Common myeloid progenitor, CD34-positive (primary cell): ENCODE measurements around the gene PIK3CB.

Source experiments
- CTCF ChIA-PET: fragments of 350-600 bp; sonication (Branson Sonifier 250); formaldehyde crosslinking; loops from one replicate; lab custom pipeline; 2021; ENCODE audit warnings: antibody characterized with exemption; lab: Charles Lee
- POLR2A ChIA-PET: fragments of 350-600 bp; sonication (Branson Sonifier 250); formaldehyde crosslinking; loops from one replicate; lab custom pipeline; 2021; ENCODE audit warnings: antibody characterized with exemption; lab: Charles Lee
- DNase-seq, 3 donors: peaks; one replicate each; pipeline versions ENCODE4 v3.0.0 to v3.0.0-alpha.2; 2013
- H3K27ac ChIP-seq, 2 experiments: 1 replicate in 1 of 2; 2 replicates in 1 of 2; pipeline ENCODE4 v1.7.0; 2013; ENCODE audit warnings: inconsistent platforms in 2 of 2, low read length in 2 of 2, mild to moderate bottlenecking in 2 of 2, low read depth in 1 of 2, moderate library complexity in 1 of 2; ENCODE audit not compliant: severe bottlenecking in 2 of 2, insufficient read depth in 1 of 2, poor library complexity in 1 of 2
- H3K27me3 ChIP-seq, 5 experiments: replicated peaks in 2 of 5; 1 replicate in 3 of 5; 2 replicates in 2 of 5; pipeline versions ENCODE4 v1.6.1 to v1.7.0; 2013; ENCODE audit warnings: low read length in 4 of 5, mild to moderate bottlenecking in 2 of 5, moderate library complexity in 2 of 5, inconsistent platforms in 1 of 5; ENCODE audit not compliant: insufficient read depth in 5 of 5, control insufficient read depth in 4 of 5
- H3K36me3 ChIP-seq, 4 experiments: 1 replicate in 2 of 4; 2 replicates in 2 of 4; pipeline versions ENCODE4 v1.6.1 to v1.7.0; 2013; ENCODE audit warnings: low read length in 3 of 4, control low read depth in 1 of 4, mild to moderate bottlenecking in 1 of 4; ENCODE audit not compliant: control insufficient read depth in 4 of 4, insufficient read depth in 4 of 4
- H3K4me1 ChIP-seq, 4 experiments: 1 replicate in 3 of 4; 2 replicates in 1 of 4; pipeline versions ENCODE4 v1.6.1 to v1.7.1; 2013; ENCODE audit warnings: low read length in 3 of 4, mild to moderate bottlenecking in 3 of 4, control low read depth in 1 of 4, inconsistent platforms in 1 of 4, moderate library complexity in 1 of 4; ENCODE audit not compliant: control insufficient read depth in 4 of 4, insufficient read depth in 4 of 4; ENCODE audit errors: control extremely low read depth in 1 of 4
- H3K4me3 ChIP-seq, 7 experiments: 1 replicate in 4 of 7; 2 replicates in 3 of 7; pipeline versions ENCODE4 v1.5.1 to v1.7.0; 2013; ENCODE audit warnings: mild to moderate bottlenecking in 7 of 7, low read length in 6 of 7, moderate library complexity in 6 of 7, inconsistent platforms in 2 of 7, low read depth in 2 of 7, control low read depth in 1 of 7; ENCODE audit not compliant: insufficient read depth in 4 of 7, control insufficient read depth in 1 of 7; ENCODE audit errors: extremely low read depth in 1 of 7
- H3K9me3 ChIP-seq, 5 experiments: 1 replicate in 4 of 5; 2 replicates in 1 of 5; pipeline versions ENCODE4 v1.6.1 to v1.7.1; 2013; ENCODE audit warnings: low read length in 4 of 5, mild to moderate bottlenecking in 2 of 5, inconsistent platforms in 1 of 5, low read depth in 1 of 5, moderate library complexity in 1 of 5; ENCODE audit not compliant: control insufficient read depth in 4 of 5, insufficient read depth in 2 of 5; ENCODE audit errors: control extremely low read depth in 1 of 5
- WGBS: methylation state at CpG from one replicate; pipeline ENCODE4 v1.1.5; 2013; ENCODE audit not compliant: insufficient coverage; 5-methylcytosine and 5-hydroxymethylcytosine counted together

The PIK3CB gene

GRCh38 chr3:138694287-138695007 lies 140.3 kb downstream of the PIK3CB start:
- H3K4me3 ChIP-seq: no peak overlapping the region
- H3K27ac ChIP-seq: no peak overlapping the region
- H3K27me3 ChIP-seq: no peaks in the 10 kb centered on the region
- WGBS: 79% methylated on average over 7 of the region's 8 CpGs
- CTCF ChIA-PET: interaction anchor here (1.0 to 13.7 kb wide), 9 partner anchors 15 to 286 kb away, joined by 3 to 159 read pairs (median 5); partner anchors contain the start of gene CEP70
- no peaks in the 10 kb centered on the region for H3K9me3 ChIP-seq
- peak in 2 of 3 donors; percentile 53 for DNase-seq
- peaks cover 7 to 16% (median 11%) of the 10 kb centered on the region in 4 experiments for H3K36me3 ChIP-seq
- POLR2A ChIA-PET: interaction anchor here (1.7 kb wide), 1 partner anchor 221 kb away, joined by 5 read pairs; no protein-coding TSS in a partner anchor
- H3K4me1 ChIP-seq: peaks cover 0 to 7% (median 1%) of the 10 kb centered on the region in 4 experiments

DNA sequence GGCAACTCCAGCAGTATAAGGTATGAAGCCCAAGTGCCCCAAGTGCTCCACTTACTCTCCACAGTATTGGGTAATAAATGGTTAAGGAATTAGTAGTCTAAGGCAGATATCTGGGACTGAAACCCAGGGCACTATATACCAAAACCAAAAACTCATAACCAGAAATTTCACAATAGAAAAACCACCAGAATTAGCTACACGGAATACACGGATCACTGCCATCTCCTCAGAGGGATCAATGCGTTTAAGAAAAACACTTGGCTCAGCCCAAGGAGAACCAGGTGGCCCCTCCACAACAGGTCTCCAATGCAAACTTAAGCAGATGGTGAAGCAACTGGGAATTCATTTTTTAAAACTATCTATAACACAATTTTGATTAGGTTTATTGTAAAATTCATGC lies 142.6 kb downstream of the PIK3CB start:
- POLR2A ChIA-PET: interaction anchor here (0.6 kb wide), 1 partner anchor 25 kb away, joined by 4 read pairs; no protein-coding TSS in a partner anchor
- no peak overlapping the region for H3K4me3 ChIP-seq
- no peaks in the 10 kb centered on the region for H3K9me3 ChIP-seq
- H3K36me3 ChIP-seq: peaks cover 5 to 15% (median 7%) of the 10 kb centered on the region in 4 experiments
- no peaks in the 10 kb centered on the region for H3K27me3 ChIP-seq
- WGBS: no CpG with 5 or more reads among the region's 3 CpGs
- no peak overlapping the region for H3K27ac ChIP-seq
- CTCF ChIA-PET: interaction anchor here (1.3 to 7.2 kb wide), 4 partner anchors 98 to 233 kb away, joined by 4 to 51 read pairs (median 18); partner anchors contain the start of gene CEP70
- DNase-seq: no peak
- peaks cover 3 to 27% (median 11%) of the 10 kb centered on the region in 4 experiments for H3K4me1 ChIP-seq

- DNase-seq: no peak
- WGBS: no CpG with 5 or more reads among the region's 1 CpG
- peaks cover 2 to 15% (median 6%) of the 10 kb centered on the region in 4 experiments for H3K36me3 ChIP-seq
- no peak overlapping the region for H3K27ac ChIP-seq
- H3K27me3 ChIP-seq: no peaks in the 10 kb centered on the region
- no peaks in the 10 kb centered on the region for H3K9me3 ChIP-seq
- peaks cover 5 to 33% (median 17%) of the 10 kb centered on the region in 4 experiments for H3K4me1 ChIP-seq
- POLR2A ChIA-PET: no interaction called here
- no peak overlapping the region for H3K4me3 ChIP-seq
- CTCF ChIA-PET: interaction anchor here (1.0 to 7.2 kb wide), 4 partner anchors 40 to 234 kb away, joined by 3 to 51 read pairs (median 18); partner anchors contain the start of gene CEP70
Measured at GRCh38 chr3:138691351-138691750, 143.4 kb downstream of the PIK3CB start.

- H3K9me3 ChIP-seq: no peaks in the 10 kb centered on the region
- POLR2A ChIA-PET: interaction anchor here (0.6 to 1.6 kb wide), 2 partner anchors 114 to 226 kb away, joined by 3 to 5 read pairs; no protein-coding TSS in a partner anchor
Measured at GRCh38 chr3:138690036-138690435, 144.7 kb downstream of the PIK3CB start.

DNA sequence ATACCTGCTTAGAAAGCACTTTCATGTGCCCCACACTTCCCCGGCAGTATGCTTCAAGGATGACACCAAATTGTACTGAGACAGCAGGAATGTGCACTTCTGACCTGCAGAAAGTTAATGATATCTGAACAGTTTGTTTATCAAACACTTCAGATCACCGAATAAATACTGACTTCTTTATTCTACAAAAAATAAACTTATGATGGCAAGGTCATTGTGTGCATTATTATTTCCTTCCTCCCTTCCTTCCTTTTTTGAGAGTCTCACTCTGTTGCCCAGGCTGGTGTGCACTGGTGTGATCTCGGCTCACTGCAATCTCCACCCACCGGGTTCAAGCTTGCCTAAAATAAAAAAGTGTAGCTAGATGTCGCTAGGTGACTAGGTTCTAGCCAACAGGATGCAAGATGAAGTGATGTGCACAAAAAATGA lies 145.8 kb downstream of the PIK3CB start:
- 40% methylated on average over 2 of the region's 5 CpGs for WGBS
- ChIA-PET CTCF (interaction anchor here (0.9 to 6.0 kb wide), 8 partner anchors 10 to 249 kb away, joined by 3 to 42 read pairs (median 13); partner anchors contain the start of gene CEP70), POLR2A (interaction anchor here (1.6 kb wide), 1 partner anchor 227 kb away, joined by 5 read pairs; no protein-coding TSS in a partner anchor)
- H3K36me3 ChIP-seq: peaks cover 2 to 6% (median 5%) of the 10 kb centered on the region in 4 experiments
- H3K27me3 ChIP-seq: no peaks in the 10 kb centered on the region
- peaks cover 9 to 55% (median 22%) of the 10 kb centered on the region in 4 experiments for H3K4me1 ChIP-seq
- H3K27ac ChIP-seq: peak overlapping the region in 1 of 2 experiments; percentile 12
- no peak overlapping the region for H3K4me3 ChIP-seq
- peak in 1 of 3 donors; percentile 41 for DNase-seq
- no peaks in the 10 kb centered on the region for H3K9me3 ChIP-seq

More at GRCh38 chr3:138690036-138690435, 144.7 kb downstream of the PIK3CB start:
- CTCF ChIA-PET: interaction anchor here (0.9 to 6.0 kb wide), 4 partner anchors 13 to 234 kb away, joined by 3 to 42 read pairs (median 22); partner anchors contain the start of gene CEP70
- no peak overlapping the region for H3K4me3 ChIP-seq
- peaks cover 5 to 44% (median 19%) of the 10 kb centered on the region in 4 experiments for H3K4me1 ChIP-seq
- H3K27ac ChIP-seq: no peak overlapping the region
- H3K27me3 ChIP-seq: no peaks in the 10 kb centered on the region
- DNase-seq: no peak
- peaks cover 2 to 15% (median 6%) of the 10 kb centered on the region in 4 experiments for H3K36me3 ChIP-seq

- POLR2A ChIA-PET: interaction anchor here (1.3 kb wide), 1 partner anchor 228 kb away, joined by 3 read pairs; no protein-coding TSS in a partner anchor
- Histone ChIP-seq H3K4me3 (peak overlapping the region in 1 of 7 experiments; percentile 34), H3K36me3 (peaks cover 2 to 8% (median 2%) of the 10 kb centered on the region in 4 experiments), H3K27ac (peak overlapping the region; percentile 80 to 90), H3K27me3 (no peaks in the 10 kb centered on the region), H3K4me1 (peaks cover 9 to 66% (median 24%) of the 10 kb centered on the region in 4 experiments), H3K9me3 (no peaks in the 10 kb centered on the region)
- 100% methylated on average over 1 of the region's 1 CpG for WGBS
- CTCF ChIA-PET: interaction anchor here (0.9 to 6.0 kb wide), 9 partner anchors 9 to 249 kb away, joined by 3 to 42 read pairs (median 5); partner anchors contain the start of gene CEP70
- peak in 2 of 3 donors; percentile 52 to 65 for DNase-seq
Measured at GRCh38 chr3:138687236-138687635, 147.5 kb downstream of the PIK3CB start.
